C4-2B (cell line): Measurements from ENCODE around the gene SLC24A3.

ENCODE experiments used
- H3K27ac ChIP-seq: fragments of 450-650 bp; 2 replicates; pipeline ENCODE4 v1.5.1; 2017
- ZFX ChIP-seq: fragments of 450-650 bp; IDR thresholded peaks from 2 replicates; pipeline ENCODE4 v1.6.1; 2017
- TF ChIP-seq, protein P1 (sequence below): fragments of 450-650 bp; conservative IDR thresholded peaks from 2 replicates; pipeline ENCODE4 v1.5.1; 2017; ENCODE audit warnings: mild to moderate bottlenecking

Gene SLC24A3

DNA sequence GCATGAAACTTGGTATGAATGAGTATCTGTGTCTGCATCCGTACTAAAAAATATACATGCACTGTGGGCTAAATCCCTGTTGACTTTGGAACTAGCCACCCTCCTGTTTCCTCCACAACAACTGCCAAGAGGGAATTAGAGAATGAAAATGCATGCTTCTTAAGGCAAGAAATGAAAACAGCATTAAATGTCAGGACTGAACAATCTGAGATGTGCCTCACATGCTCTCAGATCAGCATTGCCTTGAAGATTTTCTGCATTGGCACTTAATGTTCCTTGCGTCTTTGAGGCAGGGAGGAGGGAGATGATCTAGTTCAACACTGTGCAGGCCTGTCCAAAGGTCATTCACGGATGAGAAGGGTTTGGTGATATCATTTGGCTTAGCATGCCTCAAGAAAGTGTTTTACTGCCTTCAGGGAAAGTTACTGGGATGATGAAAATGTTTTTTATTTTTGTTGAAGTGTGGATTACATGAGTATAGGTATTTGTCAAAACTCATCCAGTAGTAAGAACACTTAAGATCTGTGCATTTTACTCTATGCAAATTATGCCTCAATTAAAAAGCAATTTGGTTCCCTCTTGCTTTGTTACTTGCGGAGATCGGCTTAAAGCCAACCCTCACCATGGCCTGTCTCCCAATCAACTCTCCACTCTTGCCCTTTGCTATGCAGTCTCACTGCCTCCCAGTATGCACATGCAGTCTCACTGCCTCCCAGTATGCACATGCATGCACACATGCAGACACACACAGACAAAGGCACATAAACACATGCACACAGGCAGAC is 498.1 kb downstream of the SLC24A3 start:
- TF ChIP-seq, protein P1, sequence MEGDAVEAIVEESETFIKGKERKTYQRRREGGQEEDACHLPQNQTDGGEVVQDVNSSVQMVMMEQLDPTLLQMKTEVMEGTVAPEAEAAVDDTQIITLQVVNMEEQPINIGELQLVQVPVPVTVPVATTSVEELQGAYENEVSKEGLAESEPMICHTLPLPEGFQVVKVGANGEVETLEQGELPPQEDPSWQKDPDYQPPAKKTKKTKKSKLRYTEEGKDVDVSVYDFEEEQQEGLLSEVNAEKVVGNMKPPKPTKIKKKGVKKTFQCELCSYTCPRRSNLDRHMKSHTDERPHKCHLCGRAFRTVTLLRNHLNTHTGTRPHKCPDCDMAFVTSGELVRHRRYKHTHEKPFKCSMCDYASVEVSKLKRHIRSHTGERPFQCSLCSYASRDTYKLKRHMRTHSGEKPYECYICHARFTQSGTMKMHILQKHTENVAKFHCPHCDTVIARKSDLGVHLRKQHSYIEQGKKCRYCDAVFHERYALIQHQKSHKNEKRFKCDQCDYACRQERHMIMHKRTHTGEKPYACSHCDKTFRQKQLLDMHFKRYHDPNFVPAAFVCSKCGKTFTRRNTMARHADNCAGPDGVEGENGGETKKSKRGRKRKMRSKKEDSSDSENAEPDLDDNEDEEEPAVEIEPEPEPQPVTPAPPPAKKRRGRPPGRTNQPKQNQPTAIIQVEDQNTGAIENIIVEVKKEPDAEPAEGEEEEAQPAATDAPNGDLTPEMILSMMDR = no peak
- TF ChIP-seq ZFX = no peak

DNA sequence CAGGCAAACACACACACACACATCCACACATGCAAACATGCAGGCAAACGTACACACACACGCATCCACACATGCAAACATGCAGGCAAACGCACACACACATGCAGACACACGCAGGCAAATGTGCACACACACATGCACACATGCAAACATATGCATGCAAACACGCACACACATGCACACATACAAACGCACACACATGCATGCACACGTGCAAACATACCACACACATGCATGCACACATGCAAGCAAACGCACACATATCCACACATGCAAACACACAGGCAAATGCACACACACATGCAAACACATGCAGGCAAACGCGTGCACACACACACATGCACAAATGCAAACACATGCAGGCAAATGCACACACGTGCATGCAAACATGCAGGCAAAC is 498.7 kb downstream of the SLC24A3 start:
- TF ChIP-seq, protein P1 = no peak
- TF ChIP-seq ZFX = no peak
- H3K27ac ChIP-seq = no peak overlapping the region

More for the DNA sequence above, 498.1 kb downstream of the SLC24A3 start:
- no peak overlapping the region for H3K27ac ChIP-seq

DNA sequence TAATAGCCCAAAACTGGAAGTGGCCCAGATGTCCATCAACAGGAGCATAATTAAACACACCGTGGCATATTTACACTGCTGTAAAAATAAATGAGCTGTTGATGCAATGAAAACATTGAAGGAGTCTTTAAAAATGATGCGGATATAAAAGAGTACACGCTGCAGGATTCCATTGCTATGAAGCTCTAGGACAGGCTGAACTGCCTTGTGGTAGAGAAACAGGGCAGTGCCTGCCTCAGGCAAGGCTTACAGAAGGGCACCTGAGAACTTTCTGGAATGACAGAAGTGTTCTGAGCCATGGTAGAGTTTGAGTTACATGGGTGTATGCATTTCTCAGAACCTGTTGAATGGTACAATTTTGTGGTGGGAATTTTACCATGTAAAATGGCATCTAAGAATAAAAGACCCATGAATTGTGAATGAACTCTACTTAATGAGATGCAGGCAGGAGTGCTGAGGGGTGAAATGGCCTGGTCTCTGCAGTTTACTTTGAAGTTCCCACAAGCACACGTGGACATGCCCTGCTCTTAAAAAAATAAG is 500.3 kb downstream of the SLC24A3 start:
- H3K27ac ChIP-seq = peak overlapping the region; percentile 24; the same call in 1 of the 2 replicates

DNA sequence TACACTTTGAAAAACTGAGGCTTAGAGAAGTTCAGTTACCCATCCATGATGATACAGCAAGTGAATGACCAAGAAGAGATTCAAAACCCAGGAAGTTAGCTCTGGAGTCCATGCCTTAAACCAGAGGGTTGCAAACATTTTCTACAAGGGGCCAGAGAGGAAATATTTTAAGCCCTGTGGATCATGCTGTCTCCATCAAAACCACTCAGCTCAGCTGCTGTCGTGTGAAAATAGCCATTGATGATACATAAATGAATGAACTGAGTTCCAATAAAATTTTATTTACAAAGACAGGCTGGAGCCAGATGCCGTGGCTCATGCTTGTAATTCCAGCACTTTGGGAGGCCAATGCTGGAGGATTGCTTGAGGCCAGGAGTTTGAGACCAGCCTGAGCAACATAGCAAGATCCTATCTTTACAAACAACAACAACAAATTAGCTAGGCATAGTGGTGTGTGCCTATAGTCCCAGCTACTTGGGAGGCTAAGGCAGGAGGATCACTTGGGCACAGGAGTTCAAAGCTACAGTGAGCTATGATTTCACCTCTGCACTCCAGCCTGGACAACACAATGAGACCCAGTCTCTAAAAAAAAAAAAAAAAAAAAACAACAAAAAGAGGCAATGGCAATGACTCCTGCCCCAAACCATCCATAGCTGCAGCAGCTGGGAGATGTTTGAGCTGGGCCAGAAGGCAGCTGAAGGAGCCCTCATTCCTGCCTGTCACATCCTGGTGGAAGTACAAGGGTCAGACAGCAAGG is 501.6 kb downstream of the SLC24A3 start:
- H3K27ac ChIP-seq = no peak overlapping the region
- no peak for TF ChIP-seq ZFX
- TF ChIP-seq, protein P1 = no peak

More for the DNA sequence above, 500.3 kb downstream of the SLC24A3 start:
- TF ChIP-seq ZFX = no peak
- TF ChIP-seq, protein P1 = no peak

DNA sequence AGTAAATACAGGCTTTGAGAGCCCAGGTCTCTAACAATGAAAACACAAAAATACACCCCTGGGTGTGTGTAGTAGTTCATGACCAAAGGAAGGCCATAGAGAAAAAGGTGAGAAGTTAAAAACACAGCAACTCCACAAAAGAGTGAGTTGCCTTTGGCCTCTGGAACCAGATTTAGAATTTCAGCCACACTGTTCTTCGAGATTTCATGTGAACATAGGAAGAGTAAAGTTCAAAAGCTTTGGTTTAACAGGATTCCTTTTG is 502.1 kb downstream of the SLC24A3 start:
- H3K27ac ChIP-seq = no peak overlapping the region
- no peak for TF ChIP-seq ZFX
- TF ChIP-seq, protein P1 = no peak

DNA sequence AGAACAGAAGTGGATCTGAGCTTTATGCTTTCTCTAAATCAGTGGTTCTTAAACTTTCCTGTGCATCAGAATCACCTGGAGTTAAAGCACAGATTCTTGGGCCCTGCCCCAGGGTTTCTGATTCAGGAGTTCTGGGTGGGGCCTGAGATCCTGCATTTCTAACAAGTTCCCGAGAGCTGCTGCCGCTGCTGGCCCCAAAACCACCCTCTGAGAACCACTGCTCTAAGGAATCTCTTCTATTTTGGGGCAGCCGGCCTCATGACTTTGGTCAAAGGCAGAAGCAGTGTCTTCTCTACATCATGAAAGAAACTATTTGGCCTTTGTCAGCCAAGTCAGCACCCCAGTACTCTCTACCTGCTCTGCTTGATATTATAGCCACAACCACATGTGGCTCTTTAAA is 503.5 kb downstream of the SLC24A3 start:
- no peak for TF ChIP-seq ZFX
- TF ChIP-seq, protein P1 = no peak
- H3K27ac ChIP-seq = no peak overlapping the region

DNA sequence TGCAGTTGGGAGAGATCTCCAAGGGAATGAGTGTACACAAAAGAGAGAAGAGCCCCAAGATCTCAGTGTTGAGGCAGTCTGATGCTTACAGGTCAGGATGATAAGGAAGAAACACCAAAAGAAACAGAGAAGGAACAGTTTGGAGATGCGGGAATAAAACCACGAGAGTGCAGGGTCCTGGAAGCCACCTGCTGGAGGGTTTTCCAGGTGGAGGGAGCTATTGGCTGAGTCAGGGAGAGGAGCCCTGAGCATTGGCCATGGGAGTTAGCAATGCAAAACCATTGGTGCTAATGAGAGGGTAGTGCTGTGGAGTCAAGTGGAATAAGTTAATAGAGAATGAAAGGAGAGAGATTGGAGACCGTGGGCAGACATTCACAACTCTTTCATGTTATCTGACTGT is 506.4 kb downstream of the SLC24A3 start:
- H3K27ac ChIP-seq = no peak overlapping the region
- no peak for TF ChIP-seq ZFX
- TF ChIP-seq, protein P1 = no peak
